Measurements from ENCODE around the gene PIPOX.

Gene PIPOX

GRCh38 chr17:29051731-29052130 is 8.8 kb downstream of the PIPOX start:
- TF ChIP-seq FOXP2 (optimal IDR thresholded peaks at IDR 0.05; ENCODE audit: borderline replicate concordance, extremely low read depth, extremely low read length, insufficient read depth) = no peak

- no peak for TF ChIP-seq FOXP2 (optimal IDR thresholded peaks at IDR 0.05; ENCODE audit: borderline replicate concordance, extremely low read depth, extremely low read length, insufficient read depth)
- no peak for TF ChIP-seq TAF1 (IDR thresholded peaks at IDR 0.05; ENCODE audit: borderline replicate concordance, insufficient read depth, low read length)
- no peak for TF ChIP-seq POLR2AphosphoS5 (IDR thresholded peaks at IDR 0.05; ENCODE audit: low read depth, low read length)
- TF ChIP-seq, protein P1, sequence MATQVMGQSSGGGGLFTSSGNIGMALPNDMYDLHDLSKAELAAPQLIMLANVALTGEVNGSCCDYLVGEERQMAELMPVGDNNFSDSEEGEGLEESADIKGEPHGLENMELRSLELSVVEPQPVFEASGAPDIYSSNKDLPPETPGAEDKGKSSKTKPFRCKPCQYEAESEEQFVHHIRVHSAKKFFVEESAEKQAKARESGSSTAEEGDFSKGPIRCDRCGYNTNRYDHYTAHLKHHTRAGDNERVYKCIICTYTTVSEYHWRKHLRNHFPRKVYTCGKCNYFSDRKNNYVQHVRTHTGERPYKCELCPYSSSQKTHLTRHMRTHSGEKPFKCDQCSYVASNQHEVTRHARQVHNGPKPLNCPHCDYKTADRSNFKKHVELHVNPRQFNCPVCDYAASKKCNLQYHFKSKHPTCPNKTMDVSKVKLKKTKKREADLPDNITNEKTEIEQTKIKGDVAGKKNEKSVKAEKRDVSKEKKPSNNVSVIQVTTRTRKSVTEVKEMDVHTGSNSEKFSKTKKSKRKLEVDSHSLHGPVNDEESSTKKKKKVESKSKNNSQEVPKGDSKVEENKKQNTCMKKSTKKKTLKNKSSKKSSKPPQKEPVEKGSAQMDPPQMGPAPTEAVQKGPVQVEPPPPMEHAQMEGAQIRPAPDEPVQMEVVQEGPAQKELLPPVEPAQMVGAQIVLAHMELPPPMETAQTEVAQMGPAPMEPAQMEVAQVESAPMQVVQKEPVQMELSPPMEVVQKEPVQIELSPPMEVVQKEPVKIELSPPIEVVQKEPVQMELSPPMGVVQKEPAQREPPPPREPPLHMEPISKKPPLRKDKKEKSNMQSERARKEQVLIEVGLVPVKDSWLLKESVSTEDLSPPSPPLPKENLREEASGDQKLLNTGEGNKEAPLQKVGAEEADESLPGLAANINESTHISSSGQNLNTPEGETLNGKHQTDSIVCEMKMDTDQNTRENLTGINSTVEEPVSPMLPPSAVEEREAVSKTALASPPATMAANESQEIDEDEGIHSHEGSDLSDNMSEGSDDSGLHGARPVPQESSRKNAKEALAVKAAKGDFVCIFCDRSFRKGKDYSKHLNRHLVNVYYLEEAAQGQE (IDR thresholded peaks at IDR 0.05; ENCODE audit: insufficient read depth in 1 of 2, low read depth in 2 of 2, low read length in 2 of 2) = no peak
- TF ChIP-seq SIN3A (IDR thresholded peaks at IDR 0.05; ENCODE audit: borderline replicate concordance, insufficient read depth, low read length) = no peak
Observed at GRCh38 chr17:29054835-29055234, 11.9 kb downstream of the PIPOX start.

GRCh38 chr17:29057361-29057760 is 14.4 kb downstream of the PIPOX start:
- TF ChIP-seq, protein P1 (IDR thresholded peaks at IDR 0.05; ENCODE audit: insufficient read depth in 1 of 2, low read depth in 2 of 2, low read length in 2 of 2) = no peak
- TF ChIP-seq TAF1 (IDR thresholded peaks at IDR 0.05; ENCODE audit: borderline replicate concordance, insufficient read depth, low read length) (no peak), FOXP2 (optimal IDR thresholded peaks at IDR 0.05; ENCODE audit: borderline replicate concordance, extremely low read depth, extremely low read length, insufficient read depth) (no peak), POLR2AphosphoS5 (IDR thresholded peaks at IDR 0.05; ENCODE audit: low read depth, low read length) (no peak), SIN3A (IDR thresholded peaks at IDR 0.05; ENCODE audit: borderline replicate concordance, insufficient read depth, low read length) (no peak)

- TF ChIP-seq, protein P1 (IDR thresholded peaks at IDR 0.05; ENCODE audit: insufficient read depth in 1 of 2, low read depth in 2 of 2, low read length in 2 of 2) = no peak
- no peak for TF ChIP-seq FOXP2 (optimal IDR thresholded peaks at IDR 0.05; ENCODE audit: borderline replicate concordance, extremely low read depth, extremely low read length, insufficient read depth)
Observed at GRCh38 chr17:29058391-29058790, 15.4 kb downstream of the PIPOX start.

GRCh38 chr17:29059281-29059680 is 16.3 kb downstream of the PIPOX start:
- TF ChIP-seq TAF1 (IDR thresholded peaks at IDR 0.05; ENCODE audit: borderline replicate concordance, insufficient read depth, low read length) (no peak), SIN3A (IDR thresholded peaks at IDR 0.05; ENCODE audit: borderline replicate concordance, insufficient read depth, low read length) (no peak), POLR2AphosphoS5 (IDR thresholded peaks at IDR 0.05; ENCODE audit: low read depth, low read length) (no peak), FOXP2 (optimal IDR thresholded peaks at IDR 0.05; ENCODE audit: borderline replicate concordance, extremely low read depth, extremely low read length, insufficient read depth) (no peak)
- TF ChIP-seq, protein P1 (IDR thresholded peaks at IDR 0.05; ENCODE audit: insufficient read depth in 1 of 2, low read depth in 2 of 2, low read length in 2 of 2) = no peak

Measured in PFSK-1 (cell line).